ENCODE measurements around the gene GUCA1A.
A peak's percentile ranks its signal among the peaks of the same experiment; 100 is the strongest.
"Not testable (repeated sequence)": the region's sequence is repeated elsewhere in the genome, so short reads cannot be mapped to it uniquely, and the experiment has no call there.

Gene GUCA1A

DNA sequence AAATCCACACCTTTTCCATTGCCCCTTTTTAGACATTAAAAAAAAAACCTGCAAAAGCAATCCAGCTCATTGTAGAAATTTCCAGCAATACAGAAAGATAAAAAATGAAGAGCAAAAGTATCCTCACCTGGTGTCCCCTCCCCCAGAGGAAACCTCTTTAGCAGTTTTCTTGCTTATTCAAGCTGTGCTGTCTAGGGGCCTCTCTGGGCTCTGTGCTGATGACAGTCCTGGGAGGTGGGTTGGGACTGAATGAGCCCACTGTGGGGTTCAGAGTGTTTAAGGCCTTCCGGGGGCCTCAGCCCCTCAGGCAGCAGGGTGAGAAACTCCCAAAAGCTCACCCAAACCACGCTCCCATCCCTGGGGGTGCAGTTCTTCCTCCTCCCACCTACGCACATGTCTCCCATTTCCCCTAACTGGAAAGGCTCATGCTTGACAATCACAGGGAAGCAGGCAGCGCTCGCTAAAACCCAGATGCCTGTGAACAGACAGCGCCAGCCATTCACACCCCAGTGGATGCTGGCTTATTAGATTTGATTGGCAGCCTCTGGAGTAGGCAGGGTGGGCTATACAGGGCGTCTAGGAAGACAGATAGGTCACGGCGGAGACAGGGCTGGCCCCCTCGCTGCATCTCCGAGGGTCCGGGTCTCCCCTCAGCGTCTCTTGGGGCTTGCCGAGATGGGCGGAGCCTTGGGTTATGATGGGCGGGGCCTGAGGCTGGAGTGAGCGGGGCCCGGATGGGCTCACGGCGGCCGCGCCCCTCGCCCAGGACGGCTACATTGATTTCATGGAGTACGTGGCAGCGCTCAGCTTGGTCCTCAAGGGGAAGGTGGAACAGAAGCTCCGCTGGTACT, 4.6 kb downstream of the GUCA1A start:
- no peak for DNase-seq

DNA sequence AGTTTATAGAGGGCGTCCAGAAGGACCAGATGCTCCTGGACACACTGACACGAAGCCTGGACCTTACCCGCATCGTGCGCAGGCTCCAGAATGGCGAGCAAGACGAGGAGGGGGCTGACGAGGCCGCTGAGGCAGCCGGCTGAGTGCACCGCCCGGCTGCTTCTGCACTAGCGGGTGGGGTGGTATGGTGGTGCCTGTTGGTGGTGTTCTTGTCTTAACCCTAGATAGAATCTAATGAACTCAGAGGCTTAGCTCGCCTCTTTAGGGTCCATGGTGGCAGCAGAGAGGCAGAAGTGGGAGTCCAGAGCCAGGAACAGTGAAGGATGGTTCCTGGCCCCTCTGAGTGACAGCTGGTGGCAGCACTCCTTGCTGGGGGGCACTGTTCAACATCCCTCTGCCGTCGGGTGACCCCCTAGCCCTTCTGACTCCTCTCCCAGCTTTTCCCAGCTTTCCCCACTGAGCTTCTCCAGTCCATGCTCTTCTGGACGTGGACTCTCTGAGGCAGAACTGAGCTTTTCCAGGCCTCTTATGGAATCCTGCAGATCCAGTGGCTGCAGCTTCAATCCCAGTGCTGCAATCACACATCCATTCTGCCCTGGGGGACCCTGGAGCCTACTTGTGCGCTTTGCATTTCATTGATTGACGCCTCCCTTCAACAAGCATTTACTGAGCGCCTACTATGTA, 6.2 kb downstream of the GUCA1A start:
- no peak for DNase-seq

DNA sequence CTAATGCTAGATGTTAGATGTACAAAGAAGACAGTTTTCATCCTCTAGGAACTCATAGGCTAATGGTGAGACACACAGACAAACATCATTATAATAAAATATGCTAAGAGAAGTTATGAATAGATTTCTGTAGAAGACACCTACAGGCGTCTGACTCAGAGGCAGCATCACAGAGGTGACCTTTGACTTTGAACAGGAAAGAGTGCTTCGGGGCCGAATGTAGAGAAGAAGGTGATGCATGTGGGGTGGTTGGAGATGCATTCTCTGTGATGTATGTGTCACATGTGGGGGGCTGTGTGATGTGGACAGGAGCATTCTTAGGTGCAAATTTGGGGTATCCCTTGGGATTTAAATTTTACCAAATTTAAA, 6.8 kb downstream of the GUCA1A start:
- no peak for DNase-seq

DNA sequence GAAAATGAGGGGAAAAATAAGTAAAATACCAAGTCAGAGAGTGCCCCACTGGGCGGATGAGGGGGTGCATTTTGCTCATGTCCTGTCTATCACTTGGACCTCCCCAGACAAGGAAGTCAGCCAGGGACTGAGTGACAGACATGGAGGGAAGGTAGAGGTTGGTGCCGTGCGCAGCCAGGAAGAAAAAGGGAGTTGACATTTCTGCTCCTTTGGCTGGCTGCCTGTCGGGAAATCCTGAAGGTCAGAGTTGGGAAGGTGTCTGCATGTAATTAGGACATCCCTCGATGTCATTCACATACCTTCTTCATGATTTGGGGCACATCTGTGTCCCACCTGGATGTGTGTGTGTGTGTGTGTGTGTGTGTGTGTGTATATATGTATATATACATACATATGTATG, 8.9 kb downstream of the GUCA1A start:
- no peak for DNase-seq

DNA sequence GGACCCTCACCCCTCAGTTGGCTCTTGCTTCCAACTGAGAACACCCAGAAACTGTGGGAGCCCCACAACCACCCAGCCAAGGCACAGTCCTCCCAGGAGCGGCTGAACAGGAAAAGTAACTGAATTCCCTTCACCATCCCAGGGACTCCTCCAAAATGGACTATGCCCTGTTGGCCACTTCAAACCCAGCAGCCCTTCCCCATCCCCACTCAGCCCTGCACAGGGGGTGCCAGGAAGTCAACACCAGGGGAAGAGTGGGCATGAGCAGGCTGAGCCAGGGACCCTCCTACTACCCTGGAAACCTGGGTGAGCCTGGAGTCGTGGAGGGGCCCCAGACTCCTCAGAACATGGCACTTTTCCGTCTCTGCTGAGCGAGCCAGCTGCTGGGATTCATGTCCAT, 11.3 kb downstream of the GUCA1A start:
- DNase-seq = no peak

DNA sequence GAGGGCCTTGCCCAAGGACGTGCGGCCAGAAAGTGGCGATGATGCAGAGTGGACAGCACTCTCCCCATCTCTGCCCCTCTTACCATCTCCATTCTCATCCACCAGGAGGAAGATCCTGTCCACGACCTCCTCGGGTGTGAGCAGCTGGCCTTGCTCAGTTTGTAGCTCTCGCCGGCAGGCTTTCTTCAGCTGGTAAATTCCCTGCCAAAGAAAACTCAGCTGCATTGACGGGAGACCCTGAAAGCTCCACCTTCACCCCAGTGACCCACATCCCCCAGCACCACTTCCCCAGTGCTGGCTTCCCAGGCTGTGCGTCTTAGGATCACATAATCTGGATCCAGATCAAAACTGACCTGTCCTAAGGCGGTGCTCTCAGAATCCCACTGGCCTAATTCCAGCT, 12.4 kb downstream of the GUCA1A start:
- no peak for DNase-seq

DNA sequence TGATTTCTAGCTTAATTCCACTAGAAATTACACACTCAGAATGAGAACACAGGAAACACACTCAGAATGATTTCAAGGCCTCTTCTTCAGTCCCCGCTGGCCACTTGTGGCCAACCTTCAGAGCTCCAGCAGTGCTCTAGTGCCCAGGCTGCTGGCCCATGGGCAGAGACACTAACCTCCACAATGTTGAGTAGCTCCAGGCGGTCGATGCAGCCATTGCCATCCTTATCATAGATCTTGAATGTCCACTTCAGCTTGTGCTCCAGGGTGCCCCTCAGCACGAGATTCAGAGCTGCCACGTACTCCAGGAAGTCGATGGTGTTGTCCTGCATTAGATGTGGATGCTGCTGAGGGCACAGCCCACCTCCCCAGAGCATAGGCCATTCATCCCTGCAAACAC, 15.2 kb downstream of the GUCA1A start:
- DNase-seq = no peak

DNA sequence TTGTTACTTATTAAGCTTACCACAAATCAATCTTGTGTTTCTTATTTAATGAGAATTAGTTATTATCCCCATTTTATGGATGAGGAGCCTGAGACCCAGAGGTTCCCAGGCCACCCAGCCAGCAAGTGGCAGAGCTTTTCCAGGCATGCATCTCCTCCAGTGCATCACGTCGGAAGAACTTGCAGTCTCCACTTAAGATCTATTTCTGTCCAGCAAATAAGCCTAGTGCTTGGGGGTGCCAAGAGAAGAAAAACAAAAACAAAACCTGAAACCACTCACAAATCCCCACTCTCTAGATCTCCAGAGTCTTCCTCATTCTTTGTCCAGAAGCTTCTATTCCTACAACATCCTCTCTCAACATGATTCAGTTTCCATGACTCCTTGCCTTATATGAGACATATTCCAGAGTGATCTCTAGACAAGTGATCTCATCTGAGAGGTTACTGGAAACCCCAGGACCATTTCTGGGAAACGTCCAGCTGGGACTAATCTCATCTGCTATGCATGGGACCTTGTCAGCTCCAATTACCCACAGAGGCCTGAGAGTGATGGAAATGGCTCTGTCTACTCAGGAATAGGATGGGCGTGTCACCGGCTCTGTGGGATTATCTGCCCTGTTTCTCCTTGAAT, 17.5 kb downstream of the GUCA1A start:
- no peak for DNase-seq

DNA sequence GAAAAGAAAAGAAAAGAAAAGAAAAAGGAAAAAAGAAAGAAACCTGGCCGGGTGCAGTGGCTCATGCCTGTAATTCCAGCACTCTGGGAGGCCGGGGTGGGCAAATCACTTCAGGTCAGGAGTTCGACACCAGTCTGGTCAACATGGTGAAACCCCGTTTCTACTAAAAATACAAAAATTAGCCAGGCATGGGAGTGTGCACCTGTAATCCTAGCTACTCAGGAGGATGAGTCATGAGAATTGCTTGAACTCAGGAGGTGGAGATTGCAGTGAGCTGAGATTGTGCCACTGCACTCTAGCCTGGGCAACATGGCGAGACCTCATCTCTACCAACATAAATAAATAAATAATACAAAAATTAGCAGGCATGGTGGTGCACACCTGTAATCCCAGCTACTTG, 19.2 kb downstream of the GUCA1A start:
- not testable (repeated sequence) for DNase-seq

DNA sequence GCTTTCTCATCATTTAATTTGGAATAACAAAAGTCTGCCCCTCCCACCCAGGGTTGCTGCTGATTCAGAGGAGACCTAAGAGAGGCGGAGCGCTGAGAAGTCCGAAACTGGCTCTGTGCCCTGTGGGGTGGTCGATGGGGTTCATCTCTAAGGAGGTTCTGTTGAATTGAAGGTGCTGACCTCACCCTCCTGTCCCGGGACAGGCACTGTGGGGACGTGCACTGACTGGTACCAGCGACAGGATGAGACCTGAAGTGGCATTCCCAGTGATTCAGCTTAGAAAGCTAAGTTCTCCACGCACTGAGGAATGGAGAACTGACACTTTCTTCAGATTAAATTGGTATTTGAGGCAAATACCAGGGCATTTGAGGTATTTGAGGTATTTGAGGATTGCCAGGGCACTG, 20.3 kb downstream of the GUCA1A start:
- no peak for DNase-seq

DNA sequence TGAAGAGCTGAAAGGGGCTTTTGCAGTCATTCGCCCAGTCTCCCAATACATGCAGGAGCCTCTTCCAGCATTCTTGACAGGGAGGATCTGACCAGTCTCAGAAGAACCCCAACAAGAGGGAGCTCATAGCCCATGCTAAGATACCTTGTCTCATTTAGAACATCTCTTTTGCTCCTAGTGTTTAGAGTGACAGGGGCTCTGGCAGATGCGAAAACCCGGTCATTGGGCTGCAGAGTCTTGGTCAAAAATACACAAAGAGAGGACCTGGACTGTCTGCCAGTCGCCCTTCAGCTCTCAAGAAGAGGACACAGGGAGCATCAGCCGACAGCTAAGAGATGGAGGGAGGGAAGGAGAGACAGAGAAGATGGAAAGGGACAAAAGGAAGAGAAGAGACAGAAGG, 20.9 kb downstream of the GUCA1A start:
- DNase-seq = no peak

DNA sequence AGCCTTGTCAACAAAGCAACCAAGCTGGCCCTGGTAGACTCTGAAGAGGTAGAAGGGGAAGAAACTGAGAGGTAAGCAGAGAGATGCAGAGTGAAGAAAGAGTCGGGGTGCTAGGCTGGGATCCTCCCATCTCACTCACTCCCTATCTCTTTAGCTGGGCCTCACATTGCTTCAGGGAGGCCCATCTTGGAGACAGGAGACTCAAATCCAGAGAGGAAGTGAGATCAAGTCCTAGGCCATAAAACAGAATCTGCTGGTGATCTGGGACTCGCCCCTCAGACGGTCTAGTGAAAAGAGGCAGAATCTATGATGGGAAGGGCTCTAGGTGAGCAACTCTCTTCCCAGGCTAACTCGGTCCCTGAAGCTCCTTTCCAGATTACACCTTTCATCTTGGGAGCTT, 22.3 kb downstream of the GUCA1A start:
- no peak for DNase-seq

DNA sequence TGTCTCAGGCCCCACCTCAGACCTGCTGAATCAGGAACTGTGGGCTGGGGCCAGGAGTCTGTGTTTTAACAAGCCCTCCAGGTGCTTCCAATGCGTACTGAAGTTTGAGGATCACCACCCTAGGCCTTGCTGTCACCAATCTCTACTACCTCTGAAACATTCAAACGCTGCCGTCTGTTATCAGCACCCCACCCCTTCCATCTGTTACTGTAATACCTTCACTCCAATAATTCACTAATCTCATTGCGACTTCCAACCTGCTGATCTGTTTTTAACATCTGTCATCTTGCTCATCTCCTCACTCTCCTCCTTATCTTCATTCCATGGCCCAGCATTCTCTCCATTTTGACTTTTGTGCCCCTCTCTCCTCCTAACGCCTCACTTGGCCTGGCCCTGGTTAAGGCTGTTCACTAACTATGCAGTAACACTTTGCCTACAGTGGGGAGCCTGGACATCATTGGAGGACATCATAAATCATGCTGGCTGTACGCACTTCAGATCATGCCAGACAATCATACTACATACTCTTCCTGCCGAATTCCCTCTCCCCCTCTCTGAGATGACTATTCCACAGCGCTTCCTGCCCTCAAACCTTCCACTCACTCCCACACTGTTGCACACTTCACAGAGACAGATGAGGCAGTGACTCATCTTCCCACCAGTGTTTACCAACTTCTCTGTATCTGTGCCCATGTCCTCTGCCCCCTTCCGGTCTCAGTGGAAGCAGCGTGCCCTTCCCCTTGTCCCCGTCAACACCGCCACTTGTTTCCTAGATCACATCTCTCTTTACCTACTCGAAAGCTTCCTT, 24.6 kb downstream of the GUCA1A start:
- peak in 2 of 3 experiments; percentile 4 to 32 for DNase-seq

DNA sequence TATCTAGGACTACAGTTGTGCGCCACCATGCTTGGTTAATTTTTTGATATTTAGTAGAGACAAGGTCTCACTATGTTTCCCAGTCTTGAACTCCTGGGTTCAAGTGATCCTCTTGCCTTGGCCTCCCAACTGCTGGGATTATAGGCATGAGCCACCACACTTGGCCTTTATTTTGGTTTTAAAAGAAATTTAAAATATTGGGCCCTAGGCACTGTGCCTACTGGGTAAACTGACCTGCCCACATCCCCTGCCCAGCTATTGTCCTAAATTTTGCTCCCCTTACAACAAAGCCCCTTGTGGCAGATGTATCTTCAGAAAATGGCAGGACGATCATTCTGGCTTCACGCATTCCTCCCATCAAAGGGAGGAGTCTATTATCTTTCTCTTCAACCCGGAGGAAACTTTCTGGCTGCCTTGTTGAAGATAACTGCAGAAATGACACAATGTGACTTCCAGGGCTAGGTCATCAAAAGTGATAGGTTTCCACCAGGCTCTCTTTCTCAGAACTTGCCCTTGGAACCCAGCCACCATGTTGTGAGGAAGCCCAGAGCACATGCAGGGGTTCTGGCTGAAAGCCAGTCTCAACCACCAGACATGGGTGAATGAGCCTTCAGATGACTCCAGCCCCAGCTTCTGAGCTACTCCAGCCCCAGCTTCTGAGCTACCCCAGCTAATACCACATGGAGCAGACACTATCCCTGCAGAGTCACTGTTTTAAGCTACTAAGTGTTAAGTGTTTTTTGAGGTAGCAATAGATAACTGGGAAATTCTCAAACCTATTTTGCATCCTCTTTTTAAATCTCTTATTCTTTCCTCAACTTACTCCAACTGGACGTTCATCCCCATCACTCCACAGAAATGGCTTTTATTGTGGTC, 26.2 kb downstream of the GUCA1A start:
- DNase-seq = no peak

DNA sequence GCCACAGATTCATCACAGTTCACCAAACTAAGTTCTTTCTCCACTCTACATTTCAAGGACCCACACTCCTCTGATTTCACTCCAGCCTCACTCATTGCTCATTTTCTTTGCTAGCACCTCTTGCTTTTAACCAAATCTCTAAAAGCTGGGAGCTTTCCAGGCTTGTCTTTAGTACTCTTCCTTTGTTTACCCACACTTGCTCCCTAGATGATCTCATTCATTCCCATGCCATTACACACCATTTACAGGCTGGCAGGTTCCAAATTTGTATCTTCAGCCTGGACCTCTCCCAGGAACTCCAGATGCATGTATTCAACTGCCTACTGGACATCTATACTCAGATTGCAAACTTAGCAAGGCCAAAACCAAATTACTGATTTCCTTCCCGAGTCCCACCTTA, 26.9 kb downstream of the GUCA1A start:
- no peak for DNase-seq

DNA sequence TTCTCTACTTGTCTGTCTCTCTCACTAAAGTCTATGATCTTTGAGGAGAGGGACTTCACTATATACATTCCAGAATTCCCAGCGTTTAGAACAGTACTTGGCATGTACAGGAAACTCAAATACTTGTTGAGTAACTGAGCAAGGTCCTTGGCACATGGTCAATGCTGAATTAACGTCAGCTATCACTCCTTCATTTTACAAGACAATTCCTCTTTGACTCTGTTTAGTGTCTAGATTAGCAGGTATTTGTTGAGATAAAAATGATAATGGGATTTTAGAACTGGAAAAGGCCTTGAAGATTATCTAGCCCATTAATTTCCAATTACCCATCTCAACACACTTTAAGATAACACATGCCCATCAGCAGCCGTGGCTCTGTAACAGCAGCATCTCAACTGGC, 28.2 kb downstream of the GUCA1A start:
- DNase-seq = no peak

DNA sequence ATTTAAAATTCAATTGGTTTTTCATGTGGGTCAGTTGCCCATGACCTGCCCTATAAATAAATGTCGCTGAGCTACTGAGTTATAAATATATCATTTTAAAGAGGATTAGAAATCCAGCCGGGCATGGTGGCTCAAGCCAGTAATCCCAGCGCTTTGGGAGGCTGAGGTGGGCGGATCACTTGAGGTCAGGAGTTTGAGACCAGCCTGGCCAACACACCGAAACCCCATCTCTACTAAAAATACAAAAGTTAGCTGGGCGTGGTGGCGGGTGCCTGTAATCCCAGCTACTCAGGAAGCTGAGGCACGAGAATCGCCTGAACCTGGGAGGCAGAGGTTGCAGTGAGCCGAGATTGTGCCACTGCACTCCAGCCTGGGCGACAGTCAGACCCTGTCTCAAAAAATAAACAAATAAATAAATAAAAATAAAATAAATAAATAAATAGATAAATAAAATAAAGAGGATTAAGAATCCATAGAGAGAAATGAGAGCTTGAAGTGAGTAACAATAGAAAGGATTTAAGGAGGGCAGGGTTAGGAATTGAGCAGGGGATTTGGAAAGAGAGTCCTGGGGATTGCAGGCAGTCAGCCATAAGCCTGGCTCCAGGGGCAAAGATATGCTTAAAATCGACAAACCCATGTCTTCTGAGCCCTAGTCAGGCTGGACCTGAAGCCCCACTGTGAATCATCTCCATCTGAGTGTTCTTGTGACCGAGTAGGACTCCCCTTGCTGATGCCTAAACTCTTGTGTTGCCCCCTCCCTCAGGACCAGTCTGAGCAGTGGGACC, 29.2 kb downstream of the GUCA1A start:
- DNase-seq = not testable (repeated sequence)

DNA sequence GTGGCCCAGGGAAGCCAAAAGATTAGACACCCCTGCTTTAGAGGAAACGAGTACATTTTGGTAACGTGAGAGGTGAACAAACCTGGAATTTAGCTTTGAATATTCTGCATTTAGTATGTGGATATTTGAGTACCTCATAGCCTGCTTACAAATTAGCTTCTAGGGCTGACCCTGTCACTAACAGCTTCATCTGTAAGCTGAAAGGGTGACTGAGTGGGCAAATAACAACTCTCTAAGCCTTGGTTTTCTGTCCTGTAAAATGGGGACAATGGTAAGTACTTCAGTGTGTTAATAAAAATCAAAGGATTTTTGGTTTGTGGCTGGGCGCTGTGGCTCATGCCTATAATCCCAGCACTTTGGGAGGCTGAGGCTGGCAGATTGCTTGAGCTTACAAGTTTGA, 30.0 kb downstream of the GUCA1A start:
- no peak for DNase-seq

DNA sequence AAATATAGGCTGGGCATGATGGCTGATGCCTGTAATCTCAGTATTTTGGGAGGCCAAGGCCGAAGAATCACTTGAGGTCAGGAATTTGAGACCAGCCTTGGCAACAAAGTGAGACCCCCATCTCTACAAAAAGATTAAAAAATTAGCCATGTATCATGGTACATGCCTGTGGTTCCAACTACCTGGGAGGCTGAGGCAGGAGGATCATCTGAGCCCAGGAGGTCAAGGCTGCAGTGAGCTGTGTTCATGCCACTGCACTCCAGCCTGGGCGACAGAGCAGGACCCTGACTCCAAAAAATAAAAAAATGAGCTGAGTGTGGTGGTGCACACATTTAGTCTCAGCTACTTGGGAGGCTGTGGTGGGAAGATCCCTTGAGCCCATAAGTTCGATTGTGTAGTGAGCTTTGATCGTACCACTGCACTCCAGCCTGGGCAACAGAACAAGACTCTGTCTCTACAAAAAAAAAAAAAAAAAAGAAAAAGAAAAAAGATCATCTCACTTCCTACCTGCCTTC, 31.7 kb downstream of the GUCA1A start:
- DNase-seq = no peak

DNA sequence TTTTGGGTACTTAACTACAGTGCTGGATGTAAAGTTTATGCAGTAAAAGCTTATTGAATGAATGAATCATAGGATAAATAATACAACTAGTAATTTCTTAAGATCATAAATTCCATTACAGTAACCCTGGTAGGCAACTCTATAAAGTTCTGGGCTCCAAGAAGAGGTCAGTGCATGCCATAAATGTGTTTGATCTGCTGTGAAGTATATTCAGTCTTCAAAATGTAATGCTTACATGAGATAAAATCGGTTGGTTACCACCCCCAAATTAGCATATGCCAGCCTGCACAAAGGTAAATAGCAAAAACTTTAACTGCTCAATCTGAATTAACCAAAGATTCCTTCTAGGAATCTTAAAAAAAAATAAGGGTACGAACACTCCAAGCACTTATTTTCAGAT, 34.4 kb downstream of the GUCA1A start:
- not testable (repeated sequence) for DNase-seq

DNA sequence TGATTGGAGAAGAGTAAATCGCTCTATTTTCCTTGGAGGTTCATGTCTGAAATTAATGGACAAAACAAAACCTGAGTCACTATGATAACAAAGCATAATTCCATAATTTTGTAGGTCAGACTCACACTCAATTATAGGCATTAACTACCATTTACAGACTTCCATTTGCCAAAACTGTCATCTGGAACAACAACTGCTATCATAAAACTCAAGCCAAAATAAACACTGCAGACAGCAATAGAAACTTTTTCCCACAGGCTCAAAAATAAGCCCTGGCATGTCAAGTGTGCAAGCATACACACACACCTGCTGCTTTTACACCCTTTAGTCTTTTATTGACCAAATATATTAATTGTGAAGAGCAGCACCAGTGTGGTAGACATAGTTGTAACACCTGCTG, 37.4 kb downstream of the GUCA1A start:
- DNase-seq = peak in 2 of 3 experiments; percentile 66 to 95
